Right lung (tissue), 10 donors: ENCODE results near the gene SNX10. TPM values are rescaled to one million over a fixed set of nuclear protein-coding genes. Genes with fewer than 3 reads are reported as not detected.
"Not testable (repeated sequence)": the region's sequence is repeated elsewhere in the genome, so short reads cannot be mapped to it uniquely, and the experiment has no call there.

ENCODE experiments used
- DNase-seq, 2 donors: peaks; one replicate each; pipeline ENCODE4 v3.0.0-alpha.2; 2013
- long read RNA-seq, 8 donors: transcript quantifications; one replicate each; lab custom pipeline, GENCODE V29; 2026
- polyA plus RNA-seq, 5 donors: library from polyadenylated mRNA; unstranded; fragments of 120-200 nt; gene quantifications; one replicate each; pipeline versions ENCODE4 v1.2.1 to v1.2.3, GENCODE V29; 2013; ENCODE audit warnings: inconsistent platforms in 1 of 5, low replicate concordance in 1 of 5; ENCODE audit not compliant: insufficient read length in 5 of 5, insufficient read depth in 1 of 5

The SNX10 gene
- polyA plus RNA-seq: 10 to 100 TPM in 2 of 5 donors, 1 to 10 TPM in 3; 5.7 to 16.1 (median 8.4) TPM
- long read RNA-seq, donor 1, transcript SNX10-201 (7 exons, 2,546 nt): major isoform, 5 of 5 reads
- long read RNA-seq, donor 1, partial matches to known transcripts: 0 of 5 reads
- long read RNA-seq, donor 1, other reads (novel, unspliced or antisense): 0 of 5 reads
- long read RNA-seq, donor 2, partial matches to known transcripts: 0 of 1 reads
- long read RNA-seq, donor 2, other reads (novel, unspliced or antisense): 0 of 1 reads
- long read RNA-seq, donor 3, partial matches to known transcripts: 0 of 8 reads
- long read RNA-seq, donor 3, other reads (novel, unspliced or antisense): 6 of 8 reads
- long read RNA-seq, donor 4, partial matches to known transcripts: 0 of 2 reads
- long read RNA-seq, donor 4, other reads (novel, unspliced or antisense): 0 of 2 reads
- long read RNA-seq, donor 5, partial matches to known transcripts: 0 of 2 reads
- long read RNA-seq, donor 5, other reads (novel, unspliced or antisense): 0 of 2 reads
- long read RNA-seq, donor 6, partial matches to known transcripts: 0 of 4 reads
- long read RNA-seq, donor 6, other reads (novel, unspliced or antisense): 0 of 4 reads
- long read RNA-seq, donor 7, partial matches to known transcripts: 0 of 1 reads
- long read RNA-seq, donor 7, other reads (novel, unspliced or antisense): 0 of 1 reads
- long read RNA-seq, donor 8, partial matches to known transcripts: 0 of 2 reads
- long read RNA-seq, donor 8, other reads (novel, unspliced or antisense): 0 of 2 reads

DNA sequence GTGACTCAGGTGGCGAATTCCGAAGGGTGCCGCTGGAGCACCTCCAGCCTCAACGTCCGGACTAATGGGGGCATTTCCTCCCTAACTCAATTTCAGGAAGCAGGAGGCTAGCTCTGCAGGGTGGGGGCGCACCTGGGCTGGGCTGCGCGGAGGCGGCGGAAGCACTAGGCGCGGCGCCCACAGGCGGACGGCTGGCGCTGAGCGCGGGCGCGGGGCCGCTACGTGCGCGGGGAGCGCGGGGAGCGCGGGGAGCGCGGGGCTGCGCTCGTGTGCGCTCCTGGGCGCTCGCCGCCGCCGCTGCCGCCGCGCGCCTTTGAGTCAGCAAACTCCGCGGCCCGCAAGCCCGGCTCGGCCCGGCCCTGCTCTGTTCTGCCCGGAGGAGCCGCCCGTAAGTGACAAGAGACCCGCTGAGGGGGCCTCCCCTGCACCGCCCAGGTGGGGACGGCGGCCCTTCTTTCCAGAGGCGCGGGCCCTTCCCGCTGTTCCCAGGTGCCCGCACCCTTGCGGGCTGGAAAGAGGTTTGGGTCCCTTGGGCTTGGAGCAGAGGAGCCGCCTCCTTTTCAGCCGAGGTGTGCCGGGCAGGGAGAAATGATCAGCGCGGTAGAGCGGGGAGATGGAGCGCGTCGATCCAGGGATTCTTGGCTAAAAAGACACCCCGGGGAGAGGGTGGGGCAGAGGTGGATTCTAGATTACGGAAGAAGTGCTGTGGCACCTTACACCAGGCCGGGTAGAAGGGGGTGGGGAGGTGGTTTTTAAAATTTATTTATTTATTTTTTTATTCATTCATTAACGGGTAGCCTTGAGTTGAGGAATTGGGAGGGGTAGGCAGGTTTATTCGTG lies at the start of gene SNX10:
Gene SNX10, plus strand, starts transcription at position 164 of the 840 bp plus-strand sequence. CDS start 54,581 bp downstream, outside the sequence.
- DNase-seq: peak; percentile 51 to 52

- DNase-seq: no peak
Measured at GRCh38 chr7:26245150-26245549, 46.5 kb upstream of the SNX10 start.

DNA sequence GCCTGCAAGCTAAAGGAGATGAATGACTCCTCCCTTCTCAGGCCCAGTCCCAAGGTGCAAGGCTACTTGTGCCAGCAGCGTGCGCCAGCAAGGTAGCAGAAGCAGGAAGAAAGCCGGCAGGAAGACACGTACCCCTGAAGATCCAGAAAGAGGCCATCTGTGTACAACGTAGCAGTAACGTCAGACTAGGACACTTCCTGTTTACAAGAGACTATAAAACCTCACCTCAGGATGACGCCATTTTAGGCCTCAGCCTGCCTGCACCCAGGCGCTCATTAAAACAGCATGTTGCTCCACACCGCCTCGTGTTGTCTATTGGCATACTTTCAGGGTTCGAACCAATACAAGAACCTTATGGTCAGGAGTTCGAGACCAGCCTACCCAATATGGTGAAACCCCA lies 41.4 kb upstream of the SNX10 start:
- DNase-seq: no peak

DNA sequence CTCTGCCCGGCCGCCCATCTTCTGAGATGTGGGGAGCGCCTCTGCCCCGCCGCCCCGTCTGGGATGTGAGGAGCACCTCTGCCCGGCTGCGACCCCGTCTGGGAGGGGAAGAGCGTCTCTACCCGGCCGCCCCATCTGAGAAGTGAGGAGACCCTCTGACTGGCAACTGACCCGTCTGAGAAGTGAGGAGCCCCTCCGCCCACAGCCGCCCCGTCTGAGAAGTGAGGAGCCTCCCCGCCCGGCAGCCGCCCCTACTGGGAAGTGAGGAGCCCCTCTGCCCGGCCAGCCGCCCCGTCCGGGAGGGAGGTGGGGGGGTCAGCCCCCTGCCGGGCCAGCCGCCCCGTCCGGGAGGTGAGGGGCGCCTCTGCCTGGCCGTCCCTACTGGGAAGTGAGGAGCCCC lies 29.8 kb upstream of the SNX10 start:
- not testable (repeated sequence) for DNase-seq

DNA sequence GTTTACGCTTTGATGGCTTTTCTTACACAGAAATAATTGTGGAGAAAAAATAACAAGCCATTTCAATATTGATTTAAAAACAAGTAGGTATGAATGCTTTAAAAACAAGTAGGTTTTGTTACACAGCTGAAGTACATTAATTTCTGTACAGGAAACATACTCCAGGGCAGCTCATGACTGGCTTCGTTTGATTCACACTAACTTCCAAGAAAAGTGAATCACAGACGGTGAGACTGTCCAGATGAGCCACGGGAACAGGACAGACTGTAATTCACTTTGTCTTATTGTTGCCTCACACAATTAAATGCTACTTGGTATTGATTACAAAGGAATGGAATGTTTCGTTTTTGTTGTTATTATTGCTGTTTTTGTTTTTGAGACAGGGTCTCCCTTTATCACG lies 26.6 kb upstream of the SNX10 start:
- no peak for DNase-seq

- no peak for DNase-seq
Measured at GRCh38 chr7:26265499-26266075, 26.1 kb upstream of the SNX10 start.

DNA sequence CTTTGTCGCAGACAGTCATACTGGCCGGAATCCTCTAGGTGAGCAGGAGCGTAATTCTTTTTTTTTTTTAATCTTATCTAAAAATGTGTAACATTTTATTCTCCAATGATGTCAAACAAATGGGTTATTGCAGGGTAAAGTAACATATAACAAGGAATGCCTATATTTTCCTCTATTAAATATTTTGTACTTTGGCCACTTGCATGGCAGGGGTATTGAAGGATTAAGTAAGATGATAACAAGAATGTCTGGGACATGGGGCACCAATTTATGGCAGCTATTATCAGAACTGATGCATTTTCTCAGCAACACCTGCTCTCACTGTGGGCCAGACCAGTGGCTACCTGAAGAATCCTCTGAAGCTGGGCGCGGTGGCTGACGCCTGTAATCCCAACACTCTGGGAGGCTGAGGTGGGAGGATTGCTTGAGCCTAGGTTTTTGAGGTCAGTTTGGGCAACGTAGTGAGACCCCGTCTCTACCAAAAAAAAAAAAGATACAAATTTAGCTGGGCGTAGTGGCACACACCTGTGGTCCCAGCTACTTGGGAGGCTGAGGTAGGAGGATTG lies 24.0 kb upstream of the SNX10 start:
- no peak for DNase-seq

DNA sequence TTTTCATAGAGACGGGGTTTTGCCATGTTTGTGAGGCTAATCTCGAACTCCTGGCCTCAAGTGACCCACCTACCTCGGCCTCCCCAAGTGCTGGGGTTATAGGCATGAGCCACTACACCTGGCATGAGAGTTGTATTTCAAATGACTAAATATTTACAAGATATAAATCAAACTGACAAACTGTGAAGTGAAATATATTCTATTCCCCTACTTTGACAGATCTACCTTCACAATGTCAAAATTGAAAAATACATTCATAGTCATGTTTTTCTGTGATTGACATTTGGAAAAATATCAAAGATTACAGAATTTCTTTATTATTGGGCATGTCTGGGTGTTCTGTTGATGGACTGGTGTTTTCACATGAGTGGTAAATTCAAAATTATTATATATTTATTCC lies 16.4 kb upstream of the SNX10 start:
- no peak for DNase-seq

- no peak for DNase-seq
Measured at GRCh38 chr7:26278770-26279169, 12.9 kb upstream of the SNX10 start.

GRCh38 chr7:26279405-26279804 lies 12.3 kb upstream of the SNX10 start:
- DNase-seq: no peak

DNA sequence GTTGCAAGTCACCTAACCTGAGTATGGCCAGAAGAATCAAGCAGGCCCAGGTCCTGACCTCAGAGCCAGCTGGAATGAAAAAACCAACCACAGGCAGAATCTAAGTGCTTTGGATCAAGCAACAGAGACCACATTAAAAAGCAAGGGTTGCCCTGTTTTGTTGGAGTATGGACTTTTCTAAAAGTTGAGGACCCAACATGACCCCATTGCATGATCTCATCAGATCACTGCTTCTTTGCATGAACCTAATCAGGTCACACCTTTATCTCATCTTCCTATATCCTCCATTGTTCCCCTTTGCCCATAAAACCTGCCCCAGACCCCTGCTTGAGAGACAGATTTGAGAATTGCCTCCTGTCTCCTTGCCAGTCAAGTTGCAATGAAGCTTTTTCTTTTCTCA lies 11.6 kb upstream of the SNX10 start:
- DNase-seq: no peak

GRCh38 chr7:26280723-26281122 lies 10.9 kb upstream of the SNX10 start:
- DNase-seq: no peak

DNA sequence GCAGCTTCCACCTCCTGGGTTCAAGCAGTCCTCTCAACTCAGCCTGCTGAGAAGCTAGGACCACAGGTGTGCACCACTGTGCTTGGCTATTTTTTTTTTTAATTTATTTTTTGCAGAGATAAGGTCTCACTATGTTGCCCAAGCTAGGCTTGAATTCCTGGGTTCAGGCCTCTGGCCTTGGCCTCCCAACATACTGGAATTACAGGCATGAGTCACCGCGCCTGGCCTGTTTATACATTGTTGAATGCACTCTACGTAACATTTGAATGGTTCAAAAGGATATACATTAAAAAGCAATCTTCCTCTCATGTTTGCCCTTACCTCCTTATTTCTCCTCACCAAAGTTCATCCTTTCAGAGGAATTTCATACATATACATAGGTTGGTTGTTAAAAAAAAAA lies 7.2 kb upstream of the SNX10 start:
- DNase-seq: no peak

GRCh38 chr7:26284995-26285632 lies 6.5 kb upstream of the SNX10 start:
- no peak for DNase-seq

DNA sequence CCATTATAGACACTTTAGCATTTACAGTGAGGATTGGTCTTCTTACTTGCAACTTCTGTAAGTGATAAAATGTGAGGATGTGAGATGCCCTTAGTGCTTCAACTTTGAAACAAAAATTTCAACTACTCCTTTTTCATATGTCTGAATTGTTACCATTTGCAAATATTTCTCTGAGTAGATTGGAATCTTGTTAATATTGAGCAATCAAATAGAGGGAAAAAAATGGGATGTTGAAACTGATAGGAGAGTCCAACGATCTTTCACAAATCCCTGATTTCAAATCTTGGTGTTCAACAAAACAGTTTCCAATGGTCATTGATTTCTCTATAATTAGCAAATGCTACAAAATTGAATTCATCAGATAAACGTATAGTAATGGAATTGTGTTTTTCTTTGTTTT lies 5.5 kb upstream of the SNX10 start:
- no peak for DNase-seq

DNA sequence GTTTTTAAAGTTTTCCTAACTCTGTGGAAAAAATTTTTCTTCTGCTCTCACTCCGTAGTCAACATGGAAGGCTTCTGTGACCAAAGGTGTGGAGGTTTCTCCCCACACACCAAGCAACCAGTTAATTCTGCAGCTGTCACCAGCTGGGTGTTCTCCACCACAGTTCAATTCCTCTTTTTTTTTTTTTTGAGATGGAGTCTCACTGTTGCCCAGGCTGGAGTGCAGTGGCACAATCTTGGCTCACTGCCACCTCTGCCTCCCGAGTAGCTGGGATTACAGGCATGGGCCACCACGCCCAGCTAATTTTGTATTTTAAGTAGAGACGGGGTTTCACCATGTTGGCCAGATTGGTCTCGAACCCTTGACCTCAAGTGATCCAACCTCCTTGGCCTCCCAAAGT lies 3.5 kb upstream of the SNX10 start:
- DNase-seq: not testable (repeated sequence)

DNA sequence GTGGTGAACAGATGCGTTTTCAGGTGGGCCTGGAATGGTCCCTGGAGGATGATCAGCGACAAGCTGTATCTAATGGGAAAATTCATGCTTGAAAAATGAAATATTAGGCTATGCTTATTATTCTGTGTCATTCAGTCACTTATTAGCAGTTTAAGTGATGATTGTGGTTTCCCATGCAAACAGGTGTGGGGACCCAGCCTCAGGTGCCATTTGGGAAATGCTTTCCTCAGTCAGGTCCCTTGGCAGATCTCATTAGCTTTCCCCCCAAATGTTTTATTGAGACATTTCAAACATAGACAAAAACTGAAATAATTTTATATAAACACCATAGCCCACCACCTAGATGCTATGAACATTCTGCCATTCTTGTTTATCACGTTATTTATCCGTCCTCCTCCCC lies 411 bp upstream of the SNX10 start:
- DNase-seq: no peak

DNA sequence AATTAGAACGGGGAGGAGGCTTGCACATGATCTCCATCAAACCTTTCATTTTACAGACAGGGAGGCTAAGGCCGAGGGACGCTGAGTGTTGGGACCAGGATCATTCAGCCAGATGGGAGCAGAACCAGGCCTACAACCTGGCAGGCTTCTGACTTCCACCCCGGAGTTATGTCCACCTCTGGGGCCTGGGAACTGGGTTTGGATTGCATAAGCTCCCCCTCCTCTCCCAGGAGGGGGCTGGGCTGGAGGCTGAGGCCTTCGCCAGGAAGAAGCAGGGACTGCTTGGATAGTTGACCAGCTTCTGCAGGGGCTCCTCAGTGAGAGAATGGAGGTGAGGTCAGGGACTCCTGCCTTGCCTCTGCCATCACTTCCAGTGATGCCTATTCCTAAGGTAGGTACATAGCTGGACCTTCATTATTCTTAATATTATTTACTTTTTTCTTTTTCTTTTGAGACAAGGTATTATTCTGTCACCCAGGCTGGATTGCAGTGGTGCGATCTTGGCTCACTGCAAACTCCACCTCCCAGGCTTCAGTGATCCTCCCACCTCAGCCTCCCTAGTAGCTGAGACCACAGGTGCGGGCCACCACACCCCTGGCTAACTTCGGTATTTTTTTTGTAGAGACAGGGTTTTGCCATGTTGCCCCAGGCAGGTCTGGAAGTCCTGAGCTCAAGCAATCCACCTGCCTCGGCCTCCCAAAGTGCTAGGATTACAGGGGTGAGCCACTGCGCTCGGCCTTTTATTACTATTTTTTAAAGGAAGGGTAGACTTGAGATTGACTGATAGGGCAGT lies 1.3 kb downstream of the SNX10 start:
- DNase-seq: no peak

DNA sequence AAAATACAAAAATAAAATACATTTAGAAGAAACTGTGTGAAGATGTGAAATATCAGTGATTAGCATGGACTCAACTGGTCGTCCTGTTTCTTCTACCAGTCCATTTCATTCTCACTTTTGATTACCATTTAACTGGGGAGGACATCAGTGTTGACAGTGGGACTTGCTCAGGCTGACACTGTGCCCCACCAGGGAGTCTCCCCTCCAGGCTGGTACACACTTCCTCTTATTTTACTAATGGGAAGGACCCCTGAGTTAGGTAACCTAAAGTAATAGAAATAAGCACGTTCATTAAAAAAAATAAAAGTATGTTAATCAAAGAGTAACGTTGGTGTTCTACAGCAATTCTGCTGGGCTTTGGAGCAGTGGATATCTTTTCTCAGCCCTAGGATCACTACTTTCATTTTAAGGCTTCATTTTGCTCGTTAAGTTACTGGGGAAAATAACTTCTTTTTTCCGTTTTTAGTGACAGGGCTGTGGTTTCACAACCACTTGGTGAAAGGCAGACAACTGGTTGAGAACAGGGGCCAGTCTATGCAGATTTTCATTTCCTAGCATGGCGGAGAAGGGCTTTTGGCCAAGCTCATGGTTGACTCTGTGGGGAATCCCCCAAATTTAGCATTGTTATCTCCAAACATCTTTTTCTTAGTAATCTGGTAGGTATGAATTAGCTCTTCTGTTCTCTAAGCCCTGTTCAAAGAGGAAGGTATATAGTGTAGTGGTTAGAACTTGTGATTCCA lies 2.1 kb downstream of the SNX10 start:
- DNase-seq: no peak
